RWPE1 (cell line): ENCODE data around the gene SRSF1.

Experiments
- CTCF ChIA-PET: fragments of 350-600 bp; sonication (Branson Sonifier 250); formaldehyde crosslinking; extraction: SDS; loops from one replicate; lab custom pipeline; 2021; lab: Yijun Ruan, JAX
- POLR2A ChIA-PET: fragments of 400-600 bp; formaldehyde crosslinking; extraction: SDS; loops from one replicate; lab custom pipeline; 2020; ENCODE audit warnings: antibody characterized with exemption; ENCODE audit not compliant: low non-redundant PET; lab: Yijun Ruan, JAX
- DNase-seq: peaks from one replicate; pipeline ENCODE4 v3.0.0; 2012; ENCODE audit warnings: low spot score
- H3K27ac ChIP-seq: fragments of 450-650 bp; 2 replicates; pipeline ENCODE4 v1.5.1; 2017
- CTCF ChIP-seq: fragments of 450-650 bp; conservative IDR thresholded peaks from 2 replicates; pipeline ENCODE4 v1.5.1; 2017; ENCODE audit warnings: low read depth, mild to moderate bottlenecking

SRSF1 gene

DNA sequence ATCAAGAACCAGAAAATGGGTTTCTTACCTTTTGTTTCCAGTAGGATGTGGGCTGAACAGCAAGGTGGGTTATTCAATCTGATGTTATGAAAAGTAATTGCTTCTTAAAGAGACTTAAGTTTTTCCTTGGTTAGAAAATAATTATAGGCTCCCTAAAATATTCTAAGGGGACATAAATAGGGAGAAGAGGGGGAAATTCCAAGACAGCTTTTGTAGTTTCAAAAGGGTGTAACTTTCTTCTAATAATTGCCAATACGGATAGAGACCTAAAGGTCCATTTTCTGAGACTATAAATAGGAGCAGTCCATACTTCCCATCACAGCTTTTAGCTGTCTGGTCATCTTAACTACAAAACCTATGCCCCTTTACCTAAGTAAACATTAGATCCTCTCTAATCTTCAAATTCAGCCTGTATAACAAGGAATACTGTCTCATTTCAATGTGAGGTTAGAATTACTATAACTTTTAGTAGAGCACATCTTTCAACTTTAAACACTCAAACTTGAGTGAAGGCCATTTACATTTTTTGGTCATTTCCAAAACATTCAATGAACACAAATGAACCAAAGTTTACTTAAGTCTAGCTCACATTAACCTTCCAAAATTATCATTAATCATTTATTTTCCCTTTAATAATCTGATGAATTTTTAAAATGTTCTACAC lies 5.5 kb downstream of the SRSF1 start:
- DNase-seq, result no peak
- ChIA-PET CTCF (interaction anchor here (1.1 kb wide), 1 partner anchor 10 kb away, joined by 3 read pairs; no protein-coding TSS in a partner anchor), POLR2A (no interaction called here)
- H3K27ac ChIP-seq, result no peak overlapping the region
- TF ChIP-seq CTCF, result no peak

GRCh38 chr17:57999496-58000017 lies 7.5 kb downstream of the SRSF1 start:
- CTCF ChIA-PET, result interaction anchor here (0.5 to 3.1 kb wide), 24 partner anchors 9 to 1010 kb away, joined by 3 to 16 read pairs (median 4); partner anchors contain the start of genes DYNLL2 and VEZF1
- DNase-seq, result no peak
- POLR2A ChIA-PET, result no interaction called here
- peak; percentile 90 for TF ChIP-seq CTCF
- H3K27ac ChIP-seq, result no peak overlapping the region

DNA sequence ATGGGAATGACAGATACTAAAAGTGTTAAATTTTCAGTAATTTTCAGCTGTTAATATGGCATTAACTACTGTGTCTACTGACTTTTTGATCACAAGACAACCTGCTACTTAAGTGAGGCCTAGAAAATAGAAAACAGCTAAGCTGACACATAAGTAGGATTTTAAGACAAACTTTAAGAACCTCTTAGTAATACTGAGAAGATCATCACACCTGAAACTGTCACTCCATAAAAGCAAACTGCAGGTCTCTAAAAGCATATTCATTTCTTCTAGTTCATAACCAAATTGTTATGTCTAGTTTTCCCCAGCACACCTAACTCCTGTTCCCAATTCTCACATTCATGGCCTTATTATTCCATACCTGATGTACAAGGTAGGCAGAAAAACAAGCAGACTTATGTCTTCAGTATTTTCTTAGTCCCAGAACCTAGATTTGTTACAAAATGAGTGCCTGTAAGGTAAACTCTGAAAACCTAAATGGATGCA lies 8.0 kb downstream of the SRSF1 start:
- ChIA-PET POLR2A (no interaction called here), CTCF (interaction anchor here (0.6 to 3.1 kb wide), 20 partner anchors 9 to 647 kb away, joined by 3 to 16 read pairs (median 4); partner anchors contain the start of gene VEZF1)
- DNase-seq, result no peak
- H3K27ac ChIP-seq, result no peak overlapping the region
- no peak for TF ChIP-seq CTCF

GRCh38 chr17:57997085-57997809 lies 9.8 kb downstream of the SRSF1 start:
- DNase-seq, result no peak
- CTCF ChIA-PET, result interaction anchor here (0.5 to 3.1 kb wide), 3 partner anchors 29 to 140 kb away, joined by 3 to 16 read pairs (median 3); no protein-coding TSS in a partner anchor
- H3K27ac ChIP-seq, result no peak overlapping the region
- no peak for TF ChIP-seq CTCF
- POLR2A ChIA-PET, result interaction anchor here (0.5 kb wide), 1 partner anchor 104 kb away, joined by 3 read pairs; no protein-coding TSS in a partner anchor

GRCh38 chr17:57995076-57995956 lies 11.7 kb downstream of the SRSF1 start:
- peak; percentile 72 for TF ChIP-seq CTCF
- ChIA-PET POLR2A (no interaction called here), CTCF (interaction anchor here (0.6 to 1.1 kb wide), 6 partner anchors 42 to 144 kb away, joined by 3 to 9 read pairs (median 3); no protein-coding TSS in a partner anchor)
- DNase-seq, result peak; percentile 69
- H3K27ac ChIP-seq, result peak overlapping the region; percentile 64
